GM21786 (cell line): ENCODE data around the gene ZDHHC12.
A peak's percentile ranks its signal among the peaks of the same experiment; 100 is the strongest.

ENCODE experiments used
- ATAC-seq: cut with Tn5 transposase; IDR thresholded peaks from one replicate; pipeline ENCODE4 v1.9.1; 2021; ENCODE audit not compliant: unreplicated experiment

The ZDHHC12 gene

DNA sequence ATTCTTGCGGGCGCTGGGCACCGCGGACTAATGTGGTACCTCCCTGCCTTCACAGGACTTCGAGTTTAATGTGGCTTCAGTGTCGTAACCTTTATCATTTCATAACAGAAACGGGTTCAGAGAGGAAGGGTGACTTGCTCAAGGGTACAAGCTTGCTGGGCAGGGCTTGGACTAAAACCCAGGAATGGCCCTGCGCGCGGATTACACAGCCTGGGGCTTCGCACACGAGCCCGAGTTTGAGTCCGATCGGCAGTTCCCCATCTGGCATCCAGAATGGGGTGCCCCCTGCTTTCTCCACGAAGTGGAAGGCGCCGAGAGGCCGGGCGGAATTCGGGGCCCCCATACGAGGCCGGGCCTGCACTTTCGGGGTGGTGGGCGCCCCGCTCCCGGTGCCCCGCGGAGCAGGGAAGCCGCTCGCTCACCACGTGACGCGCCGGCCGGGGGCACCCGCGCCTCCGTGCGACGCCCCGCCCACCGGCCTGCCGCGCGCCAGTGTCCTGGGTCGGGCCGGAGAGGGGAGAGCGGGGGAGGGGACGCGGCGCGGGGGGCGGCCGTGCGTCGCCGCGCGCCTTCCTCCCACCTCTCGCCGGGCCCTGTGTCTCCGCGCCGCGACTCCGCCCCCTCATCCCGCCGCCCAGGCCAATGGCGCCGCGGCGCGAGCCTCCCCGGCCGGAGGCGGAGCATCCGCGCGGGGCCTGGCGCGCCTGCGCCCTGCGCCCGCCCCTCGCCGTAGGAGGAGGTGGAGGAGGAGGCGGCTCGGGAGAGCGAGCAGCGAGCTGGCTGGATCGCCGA is 35.2 kb downstream of the ZDHHC12 start, which contains the start of gene SET:
Gene SET, plus strand, starts transcription at position 722 of the 792 bp plus-strand sequence. CDS start 361 bp downstream, outside the sequence.
- ATAC-seq: peak; percentile 52

DNA sequence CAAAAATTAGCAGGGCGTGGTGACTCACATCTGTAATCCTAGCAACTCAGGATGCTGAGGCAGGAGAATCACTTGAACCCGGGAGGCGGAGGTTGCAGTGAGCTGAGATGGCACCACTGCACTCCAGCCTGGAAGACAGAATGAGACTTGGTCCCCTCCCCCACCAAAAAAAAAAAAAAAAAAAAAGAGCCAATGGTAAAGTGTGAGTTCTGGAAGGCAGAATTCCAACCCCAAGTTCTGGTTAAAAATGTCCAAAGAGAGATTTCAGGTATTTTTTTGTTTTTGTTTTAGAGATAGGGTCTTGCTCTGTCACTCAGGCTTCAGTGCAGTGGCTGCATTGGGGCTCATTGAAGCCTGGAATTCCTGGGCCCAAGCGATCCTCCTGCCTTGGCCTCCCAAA is 36.5 kb downstream of the ZDHHC12 start:
- ATAC-seq: no peak

DNA sequence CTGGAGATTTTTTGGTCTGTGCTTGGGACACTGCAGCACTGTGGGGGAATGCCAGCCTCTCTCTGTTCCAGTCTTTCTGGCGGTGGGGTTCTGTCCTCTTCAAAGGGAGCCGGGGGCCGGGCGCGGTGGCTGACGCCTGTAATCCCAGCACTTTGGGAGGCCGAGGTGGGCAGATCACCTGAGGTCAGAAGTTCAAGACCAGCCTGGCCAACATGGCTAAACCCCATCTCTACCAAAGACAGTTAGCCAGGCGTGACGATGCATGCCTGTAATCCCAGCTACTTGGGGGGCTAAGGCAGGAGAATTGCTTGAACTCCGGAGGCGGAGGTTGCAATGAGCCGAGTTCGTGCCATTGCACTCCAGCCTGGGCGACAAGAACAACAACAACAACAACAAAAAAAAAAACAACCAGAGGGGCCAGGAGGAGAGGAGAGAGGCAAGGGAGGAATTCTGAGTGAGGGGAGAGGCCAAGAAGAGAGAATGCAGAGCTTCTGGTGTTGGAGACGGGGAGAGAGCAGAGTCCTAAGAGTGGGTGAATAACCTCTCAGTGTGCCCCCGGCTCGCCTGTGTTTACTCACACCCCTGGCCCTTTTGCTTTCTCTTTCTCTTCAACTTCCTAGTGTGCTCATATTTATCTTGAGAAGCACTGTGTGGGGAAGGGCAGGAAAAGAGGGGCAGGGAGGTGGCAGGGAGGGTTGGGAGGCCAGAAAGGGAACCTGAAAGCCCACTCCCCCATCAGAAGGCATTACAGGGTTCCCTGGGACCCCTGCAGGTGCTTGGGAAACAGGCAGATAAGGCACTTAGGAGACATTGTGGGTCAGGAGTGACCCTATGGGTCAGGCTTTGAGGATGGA is 38.1 kb downstream of the ZDHHC12 start:
- no peak for ATAC-seq

DNA sequence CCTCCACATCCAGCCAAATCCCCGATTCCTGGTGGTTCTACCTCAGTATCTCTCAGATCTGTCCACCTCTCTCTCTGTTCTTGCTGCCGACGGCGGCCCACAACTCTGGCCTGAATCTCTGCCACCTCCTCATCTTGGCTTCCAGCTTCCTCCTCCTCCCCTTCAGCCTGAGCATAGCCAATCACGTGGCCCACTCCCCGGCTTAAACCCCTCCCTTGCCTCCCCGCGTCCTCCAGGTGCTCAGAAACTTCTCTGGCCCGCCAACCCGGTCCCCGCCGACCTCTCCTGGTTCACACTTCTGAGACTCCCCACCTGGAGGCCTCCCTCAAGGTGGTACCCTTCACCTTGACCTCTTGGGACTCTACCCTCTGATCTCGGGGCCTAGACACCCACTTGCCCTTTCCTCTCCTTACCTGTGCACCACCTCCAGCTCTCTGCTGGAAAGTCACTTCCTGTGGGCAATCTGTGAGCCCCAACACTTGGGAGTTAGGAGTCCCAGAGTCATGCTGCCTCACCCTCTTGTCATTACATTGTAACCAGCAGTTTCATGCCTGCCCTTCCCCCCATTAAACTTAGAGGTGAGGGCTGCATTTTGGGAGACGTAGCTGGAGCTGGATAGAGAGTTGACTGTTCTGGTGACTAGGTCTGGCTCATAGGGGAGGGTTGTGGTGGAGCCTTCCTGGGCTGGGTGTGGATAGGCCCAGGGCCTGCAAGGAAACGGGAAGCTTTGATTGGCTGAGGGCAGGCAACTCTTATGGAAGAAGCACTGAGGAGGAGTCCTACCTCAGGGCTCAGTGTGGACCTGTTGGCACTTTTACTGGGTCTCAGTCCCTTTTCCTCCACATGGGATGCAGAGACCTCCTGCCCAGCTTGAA is 39.4 kb downstream of the ZDHHC12 start:
- ATAC-seq: peak; percentile 33

DNA sequence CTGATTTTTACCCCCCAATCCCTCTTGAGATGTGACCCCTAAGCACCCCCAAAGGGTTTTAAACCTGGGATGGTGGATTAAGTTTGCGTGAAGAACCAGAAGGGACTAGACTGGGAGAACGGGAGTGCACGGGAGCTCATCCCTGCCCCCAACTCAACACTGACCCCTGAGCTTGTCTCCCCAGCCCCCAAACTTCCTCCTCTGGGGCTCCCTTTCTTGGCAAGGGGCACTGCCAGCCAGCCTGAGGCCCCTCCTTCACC is 39.9 kb downstream of the ZDHHC12 start:
- no peak for ATAC-seq

DNA sequence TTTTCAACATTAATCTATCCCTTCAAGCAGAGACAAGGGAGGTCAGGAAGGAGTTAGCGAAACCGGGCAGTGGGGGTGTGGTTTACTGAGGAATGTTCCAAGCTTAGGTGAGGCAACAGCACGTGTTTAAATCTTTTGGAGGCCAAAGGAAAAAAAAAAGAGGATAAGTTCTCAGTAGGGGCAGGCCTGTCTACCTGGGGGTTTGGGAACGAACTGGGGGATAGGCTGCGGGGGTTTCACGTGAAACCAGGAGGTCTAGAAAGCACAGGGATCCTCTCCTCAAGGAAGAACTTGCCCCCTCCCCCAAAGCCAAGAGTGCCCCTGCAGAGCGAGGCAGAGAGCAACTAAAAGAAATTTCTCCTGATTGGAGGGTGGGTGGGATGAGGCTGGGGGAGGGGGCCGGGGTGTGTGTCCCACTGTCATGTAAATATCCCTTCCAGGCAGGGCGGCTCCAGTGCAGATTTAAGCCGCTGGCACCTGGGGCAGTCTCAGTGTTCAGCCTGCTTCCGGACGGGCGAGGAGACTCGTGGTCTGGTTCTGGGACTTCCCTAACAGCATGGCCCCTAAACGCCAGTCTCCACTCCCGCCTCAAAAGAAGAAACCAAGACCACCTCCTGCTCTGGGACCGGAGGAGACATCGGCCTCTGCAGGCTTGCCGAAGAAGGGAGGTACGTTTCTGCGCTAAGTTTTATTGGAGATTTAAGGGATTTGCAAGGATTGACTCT is 40.4 kb downstream of the ZDHHC12 start:
- ATAC-seq: no peak

DNA sequence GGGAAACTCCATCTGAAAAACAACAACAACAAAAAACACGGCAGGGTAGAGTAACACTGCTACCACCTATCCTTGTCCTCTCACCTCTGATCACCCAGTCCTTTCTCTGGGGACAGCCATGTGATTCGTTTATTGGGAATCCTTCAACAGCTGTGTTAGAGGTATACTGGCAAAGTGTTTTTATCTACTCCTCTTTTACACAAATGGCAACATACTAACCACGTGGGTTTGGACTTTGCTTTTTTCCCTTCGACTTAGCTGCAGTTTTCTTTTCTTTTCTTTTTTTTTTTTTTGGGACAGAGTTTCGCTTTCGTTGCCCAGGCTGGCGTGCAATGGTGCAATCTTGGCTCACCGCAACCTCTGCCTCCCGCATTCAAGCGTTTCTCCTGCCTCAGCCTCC is 46.1 kb downstream of the ZDHHC12 start:
- ATAC-seq: no peak

DNA sequence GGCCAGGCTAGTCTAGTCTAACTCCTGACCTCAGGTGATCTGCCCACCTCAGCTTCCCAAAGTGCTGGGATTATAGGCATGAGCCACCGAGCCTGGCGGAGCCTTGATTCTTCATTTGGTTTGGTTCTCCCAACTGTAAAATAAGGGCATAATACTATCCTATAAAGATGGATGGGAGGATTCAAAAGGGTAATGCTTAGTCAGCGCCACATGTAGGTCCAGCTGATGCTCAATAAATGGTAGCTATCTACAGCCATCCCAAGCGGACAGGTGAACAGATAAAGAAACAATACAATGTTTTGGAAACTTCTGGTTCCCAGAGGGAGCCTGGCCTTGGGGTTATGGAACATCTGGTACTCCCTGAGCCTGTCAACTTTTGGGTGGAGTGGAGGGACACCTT is 48.5 kb downstream of the ZDHHC12 start:
- ATAC-seq: no peak
